Measurements from ENCODE around the gene IFNAR1. TPM values are rescaled to one million over a fixed set of nuclear protein-coding genes. Genes with fewer than 3 reads are reported as not detected.

IFNAR1 gene
- 11.2 and 11.9 TPM in 2 replicates for total RNA-seq

DNA sequence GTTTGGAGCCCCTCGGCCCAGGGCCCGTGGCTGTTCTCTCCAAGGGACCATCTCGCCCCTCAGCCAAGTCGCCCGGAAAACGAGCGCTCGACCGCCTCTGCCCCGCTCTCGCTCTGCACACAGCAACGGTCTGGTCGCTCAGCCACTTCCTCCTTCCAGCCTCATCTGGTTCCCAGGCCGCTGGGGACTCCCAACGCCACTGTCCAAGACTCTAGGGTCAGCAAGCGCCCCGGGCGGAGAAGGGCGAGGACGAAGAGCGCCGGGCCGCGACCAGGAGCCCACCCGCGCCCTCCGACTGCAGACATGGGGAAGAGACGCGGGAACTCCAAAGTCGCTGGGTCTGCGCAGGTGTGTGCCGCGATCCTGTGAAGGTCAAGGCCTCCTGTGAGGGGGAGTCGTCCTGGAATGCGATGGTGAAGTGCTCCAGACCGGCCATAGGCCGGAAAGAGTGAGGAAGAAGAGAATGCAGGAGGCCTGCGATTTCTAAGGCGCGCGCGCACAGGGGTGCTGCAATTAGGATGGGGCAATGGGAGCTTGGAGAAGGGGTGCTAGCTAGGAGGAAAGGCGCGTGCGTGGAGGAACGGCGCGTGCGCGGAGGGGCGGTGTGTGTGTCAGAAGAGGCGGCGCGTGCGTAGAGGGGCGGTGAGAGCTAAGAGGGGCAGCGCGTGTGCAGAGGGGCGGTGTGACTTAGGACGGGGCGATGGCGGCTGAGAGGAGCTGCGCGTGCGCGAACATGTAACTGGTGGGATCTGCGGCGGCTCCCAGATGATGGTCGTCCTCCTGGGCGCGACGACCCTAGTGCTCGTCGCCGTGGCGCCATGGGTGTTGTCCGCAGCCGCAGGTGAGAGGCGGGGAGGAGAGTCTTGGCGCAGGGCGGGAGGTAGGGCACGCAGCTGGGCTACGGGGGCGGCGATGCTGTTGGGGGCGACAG is at the start of gene IFNAR1:
IFNAR1 (plus strand) TSS at position 680 of the 931 bp plus-strand sequence; CDS start at position 766, 86 bp downstream.

DNA sequence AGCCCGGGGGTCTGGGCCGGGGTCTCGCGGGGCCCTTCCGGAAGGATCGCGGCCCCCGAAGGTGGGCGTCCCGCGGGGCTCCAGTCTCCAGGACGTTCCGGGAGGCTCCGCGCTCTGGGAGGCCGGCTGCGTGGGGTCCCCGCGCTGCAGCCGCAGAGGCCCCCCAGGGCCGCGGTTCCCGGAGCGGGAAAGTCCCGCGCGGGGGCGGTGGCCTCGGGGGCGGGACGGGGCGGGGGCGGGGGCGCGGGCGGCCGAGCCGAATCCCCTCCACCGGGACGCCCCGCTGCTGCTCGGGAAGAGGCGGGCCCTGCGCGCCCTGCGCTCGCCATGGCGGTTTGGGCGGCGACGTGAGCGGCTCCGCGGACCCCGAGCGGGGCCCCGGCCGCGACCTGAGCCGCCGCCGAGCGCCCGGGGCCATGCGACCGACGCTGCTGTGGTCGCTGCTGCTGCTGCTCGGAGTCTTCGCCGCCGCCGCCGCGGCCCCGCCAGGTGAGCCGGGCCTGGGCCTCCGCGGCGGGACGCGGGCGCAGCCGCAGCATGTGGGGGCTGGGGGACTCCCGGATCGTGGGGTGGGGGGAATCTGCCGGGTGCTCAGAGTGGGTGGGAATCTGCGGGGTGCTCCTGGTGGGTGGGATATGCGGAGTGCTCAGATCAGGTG is 78.5 kb downstream of the IFNAR1 start, which contains the start of gene IFNGR2:
IFNGR2 (plus strand) TSS at position 286 of the 658 bp plus-strand sequence; CDS start at position 417, 131 bp downstream.

Other genes with a start within 250 kb of the IFNAR1 start
- gene IFNAR2, start 95.0 kb upstream of the IFNAR1 start, total RNA-seq: 2.1 and 8.4 TPM in 2 replicates
- gene IL10RB, start 58.6 kb upstream of the IFNAR1 start, total RNA-seq: 42.1 and 61.0 TPM in 2 replicates
- gene IFNGR2, start 78.4 kb downstream of the IFNAR1 start, total RNA-seq: 65.4 and 69.8 TPM in 2 replicates
- gene TMEM50B, start 155.0 kb downstream of the IFNAR1 start, total RNA-seq: 11.8 and 28.0 TPM in 2 replicates
- gene DNAJC28, start 166.7 kb downstream of the IFNAR1 start, total RNA-seq: 0.18 and 1.7 TPM in 2 replicates
- 76.7 and 95.2 TPM in 2 replicates for gene GART, start 217.1 kb downstream of the IFNAR1 start, total RNA-seq
- 71.8 and 79.9 TPM in 2 replicates for gene SON, start 218.1 kb downstream of the IFNAR1 start, total RNA-seq

All from myometrial cell (primary cell).